ENCODE data around the gene SERPINA5.

GRCh38 chr14:94582851-94583250 lies 1.6 kb downstream of the SERPINA5 start:
- TF ChIP-seq ZBTB33 (IDR thresholded peaks at IDR 0.05; ENCODE audit: borderline replicate concordance, low read depth): no peak
- TF ChIP-seq TCF12 (IDR thresholded peaks at IDR 0.05): no peak
- no peak for TF ChIP-seq JUND (IDR thresholded peaks at IDR 0.05)
- TF ChIP-seq CTCF (IDR thresholded peaks at IDR 0.05): no peak
- no peak for TF ChIP-seq GABPA (IDR thresholded peaks at IDR 0.05; ENCODE audit: low read depth)
- TF ChIP-seq NFIC (IDR thresholded peaks at IDR 0.05; ENCODE audit: borderline replicate concordance): no peak
- TF ChIP-seq POLR2AphosphoS5 (IDR thresholded peaks at IDR 0.05; ENCODE audit: low read depth, low read length): no peak
- no peak for TF ChIP-seq EZH2phosphoT487 (IDR thresholded peaks at IDR 0.05; ENCODE audit: borderline replicate concordance, low read depth)

Data from SK-N-SH (cell line).